GM12878 (cell line): ENCODE measurements around the gene USP31.

Experiments
- CBFB ChIP-seq: IDR thresholded peaks from 2 replicates; pipeline ENCODE4 v1.6.1; 2016; ENCODE audit warnings: antibody characterized with exemption, low read depth
- CEBPB ChIP-seq, 2 experiments: fragments of 150-350 bp in 1 of 2; IDR thresholded peaks; 2 replicates each; pipeline ENCODE4 v1.6.1; 2012 to 2014; ENCODE audit warnings: low read depth in 2 of 2, low read length in 2 of 2, borderline replicate concordance in 1 of 2, inconsistent platforms in 1 of 2
- CHD2 ChIP-seq: IDR thresholded peaks from 2 replicates; pipeline ENCODE4 v1.6.1; 2011; ENCODE audit warnings: low read depth, low read length, improper control_type of control experiment, borderline replicate concordance
- NFIC ChIP-seq: IDR thresholded peaks from 2 replicates; pipeline ENCODE4 v1.6.1; 2012; ENCODE audit warnings: low read depth, mild to moderate bottlenecking, inconsistent platforms, low read length, moderate library complexity
- RB1 ChIP-seq: fragments of 450-650 bp; formaldehyde crosslinking; IDR thresholded peaks from 2 replicates; pipeline ENCODE4 v1.6.1; 2017; ENCODE audit warnings: mild to moderate bottlenecking, borderline replicate concordance
- RFX5 ChIP-seq: IDR thresholded peaks from 2 replicates; pipeline ENCODE4 v1.6.1; 2011; ENCODE audit warnings: low read depth, low read length, improper control_type of control experiment
- SP1 ChIP-seq: IDR thresholded peaks from one replicate; pipeline ENCODE4 v1.6.1; 2011; ENCODE audit warnings: low read depth, low read length
- TF ChIP-seq, protein P1 (sequence below), 3 experiments: IDR thresholded peaks in 2 of 3; conservative IDR thresholded peaks in 1 of 3; 2 replicates each; pipeline ENCODE4 v1.5.1; 2011; ENCODE audit warnings: low read depth in 3 of 3, low read length in 3 of 3, mild to moderate bottlenecking in 3 of 3, control low read depth in 2 of 3, moderate library complexity in 2 of 3, inconsistent platforms in 1 of 3, mixed read lengths in 1 of 3; ENCODE audit not compliant: control insufficient read depth in 2 of 3, insufficient read depth in 1 of 3; ENCODE audit errors: extremely low read depth in 1 of 3

DNA sequence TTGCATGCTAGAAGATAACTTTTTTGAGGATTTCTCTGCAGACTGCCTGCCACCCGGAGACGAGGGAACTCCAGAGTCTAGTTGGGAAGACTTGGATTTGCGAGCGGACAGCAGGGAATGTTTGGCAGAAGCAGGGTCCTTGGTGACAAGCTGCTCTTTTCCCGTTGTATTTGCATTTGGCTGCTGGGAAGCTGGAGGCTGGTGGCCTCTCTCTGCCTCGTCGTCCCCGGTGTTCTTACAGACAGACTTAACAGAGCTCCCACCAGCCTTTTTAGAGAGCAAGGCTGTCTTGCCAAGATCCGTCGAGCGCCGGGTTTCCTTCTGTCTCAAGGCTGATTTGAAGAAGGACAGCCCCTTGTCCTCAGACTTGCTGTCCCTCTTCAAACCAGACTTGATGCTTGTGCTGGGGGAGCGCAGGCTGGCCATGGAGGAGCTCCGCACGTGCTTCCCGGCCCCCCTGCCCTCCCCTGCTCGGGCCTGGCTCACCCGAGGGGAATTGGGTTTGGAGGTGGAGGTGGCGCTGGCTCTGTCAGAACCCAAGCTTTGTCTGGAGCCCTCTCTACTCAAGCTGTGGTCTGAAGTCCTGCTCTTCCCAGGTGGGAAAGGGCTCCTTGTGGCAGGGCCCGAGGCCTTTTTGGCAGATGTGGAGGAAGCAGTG, 81.0 kb downstream of the USP31 start:
- TF ChIP-seq, protein P1, sequence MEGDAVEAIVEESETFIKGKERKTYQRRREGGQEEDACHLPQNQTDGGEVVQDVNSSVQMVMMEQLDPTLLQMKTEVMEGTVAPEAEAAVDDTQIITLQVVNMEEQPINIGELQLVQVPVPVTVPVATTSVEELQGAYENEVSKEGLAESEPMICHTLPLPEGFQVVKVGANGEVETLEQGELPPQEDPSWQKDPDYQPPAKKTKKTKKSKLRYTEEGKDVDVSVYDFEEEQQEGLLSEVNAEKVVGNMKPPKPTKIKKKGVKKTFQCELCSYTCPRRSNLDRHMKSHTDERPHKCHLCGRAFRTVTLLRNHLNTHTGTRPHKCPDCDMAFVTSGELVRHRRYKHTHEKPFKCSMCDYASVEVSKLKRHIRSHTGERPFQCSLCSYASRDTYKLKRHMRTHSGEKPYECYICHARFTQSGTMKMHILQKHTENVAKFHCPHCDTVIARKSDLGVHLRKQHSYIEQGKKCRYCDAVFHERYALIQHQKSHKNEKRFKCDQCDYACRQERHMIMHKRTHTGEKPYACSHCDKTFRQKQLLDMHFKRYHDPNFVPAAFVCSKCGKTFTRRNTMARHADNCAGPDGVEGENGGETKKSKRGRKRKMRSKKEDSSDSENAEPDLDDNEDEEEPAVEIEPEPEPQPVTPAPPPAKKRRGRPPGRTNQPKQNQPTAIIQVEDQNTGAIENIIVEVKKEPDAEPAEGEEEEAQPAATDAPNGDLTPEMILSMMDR (IDR thresholded peaks at IDR 0.05 in 2 of 3, conservative IDR thresholded peaks at IDR 0.05 in 1 of 3; ENCODE audit: control insufficient read depth in 2 of 3, extremely low read depth in 1 of 3, insufficient read depth in 1 of 3, low read depth in 3 of 3, low read length in 3 of 3), result no peak
- no peak for TF ChIP-seq NFIC
- no peak for TF ChIP-seq CEBPB (IDR thresholded peaks at IDR 0.05; ENCODE audit: borderline replicate concordance in 1 of 2, low read depth in 2 of 2, low read length in 2 of 2)
- TF ChIP-seq CBFB, result no peak
- no peak for TF ChIP-seq RB1
- no peak for TF ChIP-seq RFX5
- TF ChIP-seq CHD2, result no peak
- no peak for TF ChIP-seq SP1
